ENCODE measurements around the gene SPATC1L. TPM values are rescaled to one million over a fixed set of nuclear protein-coding genes. Genes with fewer than 3 reads are reported as not detected.
A peak's percentile ranks its signal among the peaks of the same experiment; 100 is the strongest.

The SPATC1L gene
- total RNA-seq, 1 experiment from 2014 or later: 36.0 TPM

- Mint-ChIP-seq H3K27me3 (ENCODE audit: low read depth) (no peaks in the 10 kb centered on the region), H3K4me3 (no peak overlapping the region), H3K4me1 (no peaks in the 10 kb centered on the region), H3K27ac (0 out of 7 replicates have a peak overlapping the region, but pooled peaks of 1 of the 3 experiments have one; percentile 23), H3K36me3 (ENCODE audit: insufficient read depth in 1 of 3, low read depth in 3 of 3) (peaks cover 14 to 49% (median 15%) of the 10 kb centered on the region in 3 experiments), H3K9me3 (peaks cover 0 to 6% of the 10 kb centered on the region in 2 experiments; a peak in 1 of 5 replicates)
- Histone ChIP-seq H2BK5ac (ENCODE audit: insufficient read length, low read length) (no peak overlapping the region), H2BK12ac (ENCODE audit: insufficient read length, low read depth, low read length) (no peak overlapping the region), H3K27ac (ENCODE audit: insufficient read length, low read depth, low read length) (no peak overlapping the region), H3K56ac (ENCODE audit: insufficient read length, low read depth, low read length) (no peak overlapping the region), H4K8ac (replicated peaks; ENCODE audit: insufficient read length, low read depth, low read length) (no peak overlapping the region), H4K5ac (ENCODE audit: insufficient read length, low read depth, low read length) (no peak overlapping the region), H4K91ac (ENCODE audit: insufficient read length, low read depth, low read length) (no peak overlapping the region), H3K9ac (ENCODE audit: extremely low read depth, insufficient read length, low read length) (no peak overlapping the region), H2BK120ac (ENCODE audit: low read depth, low read length, poor library complexity, severe bottlenecking) (no peak overlapping the region), H3K4ac (ENCODE audit: low read depth, low read length) (no peak overlapping the region), H3K23me2 (ENCODE audit: insufficient read length, low read depth, low read length, poor library complexity, severe bottlenecking) (no peaks in the 10 kb centered on the region), H3K27me3 (ENCODE audit: insufficient read depth, low read length) (no peaks in the 10 kb centered on the region), H2BK20ac (ENCODE audit: low read depth, low read length, poor library complexity, severe bottlenecking) (no peak overlapping the region), H3K4me2 (ENCODE audit: insufficient read depth, insufficient read length, low read length) (no peak overlapping the region), H4K20me1 (ENCODE audit: control insufficient read depth, insufficient read depth, insufficient read length) (no peaks in the 10 kb centered on the region), H3K79me2 (ENCODE audit: insufficient read depth, low read length) (no peaks in the 10 kb centered on the region), H3K9me3 (ENCODE audit: control insufficient read depth, low read depth, low read length) (no peaks in the 10 kb centered on the region), H2BK15ac (ENCODE audit: low read depth, low read length) (no peak overlapping the region), H3K79me1 (ENCODE audit: insufficient read depth, low read depth, low read length, poor library complexity, severe bottlenecking) (no peaks in the 10 kb centered on the region), H3K23ac (ENCODE audit: insufficient read length, low read depth, low read length) (no peak overlapping the region), H3T11ph (ENCODE audit: low read length) (no peak overlapping the region), H2AK5ac (ENCODE audit: insufficient read length, low read length) (no peak overlapping the region), H3K4me1 (ENCODE audit: insufficient read depth, low read length) (no peaks in the 10 kb centered on the region), H2AFZ (ENCODE audit: low read length) (no peak overlapping the region), H3K14ac (ENCODE audit: insufficient read depth, low read length) (no peak overlapping the region), H3K18ac (ENCODE audit: insufficient read length, low read depth, low read length) (no peak overlapping the region)
- no peak for TF ChIP-seq CTCF (conservative IDR thresholded peaks at IDR 0.05)
- WGBS (ENCODE audit: extremely low coverage, insufficient read length, low lambda C conversion rate): no CpG with 5 or more reads among the region's 14 CpGs
- no peak for DNase-seq
Observed at GRCh38 chr21:46119637-46120271, 64.5 kb downstream of the SPATC1L start.

Measured in H9 (cell line).